Endothelial cell (in vitro differentiated cells): ENCODE data around the gene APOBEC3F. TPM values are rescaled to one million over a fixed set of nuclear protein-coding genes. Genes with fewer than 3 reads are reported as not detected.
"Not testable (repeated sequence)": the region's sequence is repeated elsewhere in the genome, so short reads cannot be mapped to it uniquely, and the experiment has no call there.

Experiments used
- DNase-seq: peaks from one replicate; pipeline ENCODE4 v3.0.0; 2021; ENCODE audit warnings: low spot score
- H3K27ac Mint-ChIP-seq: one replicate; pipeline ENCODE4 v1.8.0; 2021; ENCODE audit warnings: mixed read lengths, inconsistent platforms; ENCODE audit not compliant: unreplicated experiment
- H3K27me3 Mint-ChIP-seq: one replicate; pipeline ENCODE4 v1.8.0; 2021; ENCODE audit warnings: mild to moderate bottlenecking, moderate library complexity, mixed read lengths, inconsistent platforms; ENCODE audit not compliant: unreplicated experiment
- H3K36me3 Mint-ChIP-seq: one replicate; pipeline ENCODE4 v1.8.0; 2021; ENCODE audit warnings: mild to moderate bottlenecking, low read depth, mixed read lengths, inconsistent platforms; ENCODE audit not compliant: unreplicated experiment
- H3K4me1 Mint-ChIP-seq: one replicate; pipeline ENCODE4 v1.8.0; 2021; ENCODE audit warnings: mild to moderate bottlenecking, mixed read lengths, inconsistent platforms; ENCODE audit not compliant: unreplicated experiment
- H3K4me3 Mint-ChIP-seq: one replicate; pipeline ENCODE4 v1.8.0; 2021; ENCODE audit warnings: mild to moderate bottlenecking, mixed read lengths, inconsistent platforms; ENCODE audit not compliant: unreplicated experiment
- H3K9me3 Mint-ChIP-seq: one replicate; pipeline ENCODE4 v1.8.0; 2021; ENCODE audit warnings: mixed read lengths, inconsistent platforms; ENCODE audit not compliant: unreplicated experiment
- CTCF ChIP-seq: fragments of 200-600 bp; sonication (generic); IDR thresholded peaks from one replicate; pipeline ENCODE4 v1.5.0; 2021; ENCODE audit warnings: antibody characterized with exemption; ENCODE audit not compliant: unreplicated experiment
- long read RNA-seq: library from polyadenylated mRNA; unstranded; transcript quantifications from one replicate; pipeline ENCODE4 v2.0.0, GENCODE V29; 2020; ENCODE audit not compliant: unreplicated experiment
- total RNA-seq: library from RNA; stranded (reverse); fragmentation: NEBNext Ultra II Directional; extraction: Animal tissue kit (Norgen Biotek cat#: 25700); gene quantifications from one replicate; pipeline ENCODE4 v1.2.1, GENCODE V29; 2021; ENCODE audit not compliant: unreplicated experiment

APOBEC3F gene
- 21.1 TPM for total RNA-seq
- long read RNA-seq, partial matches to known transcripts, result 4 of 9 reads
- long read RNA-seq, other reads (novel, unspliced or antisense), result 0 of 9 reads

DNA sequence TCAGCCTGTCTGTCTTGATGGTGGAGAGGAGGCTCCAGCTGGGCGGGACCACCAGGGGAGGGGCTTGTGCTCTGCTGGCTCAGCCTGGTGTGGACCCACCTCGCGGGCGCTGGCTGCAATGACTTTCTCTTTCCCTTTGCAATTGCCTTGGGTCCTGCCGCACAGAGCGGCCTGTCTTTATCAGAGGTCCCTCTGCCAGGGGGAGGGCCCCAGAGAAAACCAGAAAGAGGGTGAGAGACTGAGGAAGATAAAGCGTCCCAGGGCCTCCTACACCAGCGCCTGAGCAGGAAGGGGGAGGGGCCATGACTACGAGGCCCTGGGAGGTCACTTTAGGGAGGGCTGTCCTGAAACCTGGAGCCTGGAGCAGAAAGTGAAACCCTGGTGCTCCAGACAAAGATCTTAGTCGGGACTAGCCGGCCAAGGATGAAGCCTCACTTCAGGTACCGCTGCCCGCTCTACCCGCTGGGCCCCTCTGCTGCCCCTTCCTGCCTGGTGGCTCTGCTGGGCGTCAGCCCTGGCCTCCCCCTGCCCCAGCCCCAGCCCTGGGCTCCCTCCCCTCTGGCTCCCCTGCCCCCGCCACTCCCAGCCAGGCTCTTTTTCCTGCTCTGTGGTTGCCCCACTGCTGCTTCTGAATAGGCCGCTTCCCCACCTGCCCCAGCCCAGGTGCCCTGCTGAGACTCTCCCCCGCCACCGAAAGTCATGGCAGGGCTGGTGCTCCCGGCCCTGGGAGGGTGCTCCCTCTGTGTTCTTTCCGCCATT is at the start of gene APOBEC3F:
Gene APOBEC3F, plus strand, starts transcription at position 327 of the 759 bp plus-strand sequence. Its CDS starts 97 bp downstream, at position 424.
- Mint-ChIP-seq H3K4me3 (peak within 1 kb of the TSS; percentile 95), H3K27ac (peak within 1 kb of the TSS; percentile 86), H3K4me1 (peaks cover 37% of the 10 kb centered on the region)
- H3K36me3 Mint-ChIP-seq, H3K9me3 Mint-ChIP-seq, H3K27me3 Mint-ChIP-seq: not testable (repeated sequence)
- DNase-seq, result peak; percentile 71

GRCh38 chr22:38992871-38993371 is 47.7 kb upstream of the APOBEC3F start:
- not testable (repeated sequence) for H3K27ac Mint-ChIP-seq, H3K4me1 Mint-ChIP-seq, H3K4me3 Mint-ChIP-seq, H3K27me3 Mint-ChIP-seq, H3K36me3 Mint-ChIP-seq, H3K9me3 Mint-ChIP-seq
- peak; percentile 40 for DNase-seq

DNA sequence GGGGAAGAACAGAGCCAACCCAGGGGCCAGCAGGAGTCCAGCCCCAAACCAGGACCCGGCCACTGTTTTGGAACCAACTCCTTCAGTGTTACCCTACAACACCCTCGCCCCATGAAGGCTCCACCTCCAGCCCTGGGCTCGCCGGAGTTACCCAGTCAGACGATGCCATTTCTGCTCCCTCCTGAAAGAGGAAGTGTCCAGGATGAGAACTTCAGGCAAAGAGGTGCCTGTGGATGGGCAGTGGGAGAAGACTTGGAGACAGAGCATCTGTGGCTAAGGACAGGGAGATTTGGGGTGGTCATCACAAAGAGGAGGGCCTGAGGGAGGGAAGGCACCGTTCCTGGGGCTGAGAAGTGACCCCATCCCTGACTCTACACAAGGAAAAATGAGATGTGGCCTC is 44.6 kb upstream of the APOBEC3F start:
- no peak for DNase-seq
- TF ChIP-seq CTCF, result no peak
- no peak overlapping the region for H3K27ac Mint-ChIP-seq
- no peaks in the 10 kb centered on the region for H3K27me3 Mint-ChIP-seq
- H3K4me1 Mint-ChIP-seq, result peaks cover 7% of the 10 kb centered on the region
- no peak overlapping the region for H3K4me3 Mint-ChIP-seq
- H3K9me3 Mint-ChIP-seq, result no peaks in the 10 kb centered on the region
- H3K36me3 Mint-ChIP-seq, result peaks cover 5% of the 10 kb centered on the region

DNA sequence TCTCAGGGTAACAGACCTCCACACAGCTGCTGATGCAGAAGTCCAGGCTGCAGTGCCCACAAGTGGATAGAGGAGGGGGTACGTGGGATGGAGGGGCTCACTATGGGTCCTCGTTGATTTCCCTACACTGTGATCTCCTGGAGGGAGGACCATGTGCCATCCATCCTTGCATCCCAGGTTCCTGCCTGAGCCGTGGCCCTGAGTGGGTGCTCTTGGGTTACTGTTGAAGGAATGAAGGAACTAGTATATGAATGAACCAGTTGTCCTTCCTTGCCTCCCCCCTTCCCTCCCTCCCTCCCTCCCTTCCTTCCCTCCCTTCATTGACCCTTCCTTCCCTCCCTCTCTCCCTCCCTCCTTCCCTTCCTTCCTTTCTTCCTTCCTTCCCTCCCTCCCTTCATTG is 43.1 kb upstream of the APOBEC3F start:
- Mint-ChIP-seq H3K9me3 (no peaks in the 10 kb centered on the region), H3K27ac (no peak overlapping the region), H3K27me3 (no peaks in the 10 kb centered on the region), H3K4me3 (no peak overlapping the region), H3K36me3 (peaks cover 5% of the 10 kb centered on the region), H3K4me1 (peaks cover 7% of the 10 kb centered on the region)
- DNase-seq, result no peak
- no peak for TF ChIP-seq CTCF

GRCh38 chr22:39003165-39003638 is 37.5 kb upstream of the APOBEC3F start:
- no peaks in the 10 kb centered on the region for H3K27me3 Mint-ChIP-seq
- H3K9me3 Mint-ChIP-seq, result no peaks in the 10 kb centered on the region
- peak; percentile 73 for TF ChIP-seq CTCF
- no peak overlapping the region for H3K4me3 Mint-ChIP-seq
- H3K4me1 Mint-ChIP-seq, result no peaks in the 10 kb centered on the region
- peak; percentile 76 for DNase-seq
- no peak overlapping the region for H3K27ac Mint-ChIP-seq
- H3K36me3 Mint-ChIP-seq, result peaks cover 2% of the 10 kb centered on the region

DNA sequence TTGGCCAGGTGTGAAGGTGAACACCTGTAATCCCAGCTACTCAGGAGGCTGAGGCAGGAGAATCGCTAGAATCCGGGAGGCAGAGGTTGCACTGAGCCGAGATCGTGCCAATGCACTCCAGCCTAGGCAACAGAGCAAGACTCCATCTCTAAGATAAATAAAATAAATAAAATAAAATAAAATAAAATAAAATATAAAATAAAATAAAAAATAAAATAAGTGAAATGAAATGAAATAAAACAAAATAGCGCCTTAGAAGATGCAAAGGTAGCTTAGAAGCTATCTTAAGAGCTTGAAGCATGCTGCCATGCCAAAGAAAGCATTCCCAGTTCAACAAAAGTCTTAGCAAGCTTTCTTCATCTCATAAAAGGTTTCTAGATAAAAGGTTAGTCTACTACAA is 33.5 kb upstream of the APOBEC3F start:
- Mint-ChIP-seq H3K36me3 (no peaks in the 10 kb centered on the region), H3K4me3 (no peak overlapping the region), H3K27me3 (no peaks in the 10 kb centered on the region), H3K27ac (no peak overlapping the region), H3K9me3 (no peaks in the 10 kb centered on the region), H3K4me1 (no peaks in the 10 kb centered on the region)
- no peak for DNase-seq
- no peak for TF ChIP-seq CTCF

GRCh38 chr22:39008271-39008850 is 32.3 kb upstream of the APOBEC3F start:
- not testable (repeated sequence) for H3K4me3 Mint-ChIP-seq

More at GRCh38 chr22:39008271-39008850, 32.3 kb upstream of the APOBEC3F start:
- not testable (repeated sequence) for H3K27ac Mint-ChIP-seq, H3K27me3 Mint-ChIP-seq, H3K4me1 Mint-ChIP-seq, DNase-seq, H3K9me3 Mint-ChIP-seq, H3K36me3 Mint-ChIP-seq
